HG03439 (cell line): ENCODE data around the gene TRIM28.
A peak's percentile ranks its signal among the peaks of the same experiment; 100 is the strongest.

Source experiments
- ATAC-seq: cut with Tn5 transposase; IDR thresholded peaks from one replicate; pipeline ENCODE4 v1.9.1; 2021; ENCODE audit warnings: mild to moderate bottlenecking, moderate library complexity; ENCODE audit not compliant: unreplicated experiment

TRIM28 gene

DNA sequence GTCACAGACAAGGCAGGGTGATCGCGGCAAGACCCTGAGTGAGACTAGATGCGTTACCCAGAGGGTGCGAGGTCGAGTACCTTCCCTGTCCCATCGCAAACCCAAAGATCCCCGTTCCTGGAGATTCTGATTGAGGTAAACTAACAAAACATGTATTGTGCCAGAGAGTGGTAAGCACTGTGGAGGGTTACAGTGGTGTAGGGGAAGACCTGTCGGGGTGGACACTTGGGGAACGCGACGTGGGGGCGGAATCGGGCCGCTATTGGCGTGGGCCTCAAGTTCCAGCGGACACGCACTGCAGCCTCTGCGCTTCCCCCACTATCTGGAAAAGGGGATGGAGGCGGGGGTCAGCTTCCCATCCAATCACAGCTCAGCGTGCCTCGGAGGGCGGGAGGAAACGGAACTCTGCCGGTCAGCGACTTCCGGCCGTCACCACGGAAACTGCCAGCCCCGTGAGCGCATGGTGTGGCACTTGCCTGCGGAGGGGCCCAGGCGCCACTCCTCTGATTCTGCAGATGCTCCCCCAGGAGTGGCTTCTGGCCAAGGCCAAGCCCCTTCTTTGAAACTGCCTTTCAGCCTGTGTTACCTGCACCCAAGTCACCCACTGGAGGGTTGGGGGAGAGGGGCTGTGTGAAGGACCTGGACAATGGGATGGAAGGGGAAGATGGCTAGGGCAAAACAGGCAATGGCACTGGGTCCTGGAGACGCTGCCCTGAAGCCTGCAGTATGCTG lies 15.6 kb downstream of the TRIM28 start:
- ATAC-seq = no peak

DNA sequence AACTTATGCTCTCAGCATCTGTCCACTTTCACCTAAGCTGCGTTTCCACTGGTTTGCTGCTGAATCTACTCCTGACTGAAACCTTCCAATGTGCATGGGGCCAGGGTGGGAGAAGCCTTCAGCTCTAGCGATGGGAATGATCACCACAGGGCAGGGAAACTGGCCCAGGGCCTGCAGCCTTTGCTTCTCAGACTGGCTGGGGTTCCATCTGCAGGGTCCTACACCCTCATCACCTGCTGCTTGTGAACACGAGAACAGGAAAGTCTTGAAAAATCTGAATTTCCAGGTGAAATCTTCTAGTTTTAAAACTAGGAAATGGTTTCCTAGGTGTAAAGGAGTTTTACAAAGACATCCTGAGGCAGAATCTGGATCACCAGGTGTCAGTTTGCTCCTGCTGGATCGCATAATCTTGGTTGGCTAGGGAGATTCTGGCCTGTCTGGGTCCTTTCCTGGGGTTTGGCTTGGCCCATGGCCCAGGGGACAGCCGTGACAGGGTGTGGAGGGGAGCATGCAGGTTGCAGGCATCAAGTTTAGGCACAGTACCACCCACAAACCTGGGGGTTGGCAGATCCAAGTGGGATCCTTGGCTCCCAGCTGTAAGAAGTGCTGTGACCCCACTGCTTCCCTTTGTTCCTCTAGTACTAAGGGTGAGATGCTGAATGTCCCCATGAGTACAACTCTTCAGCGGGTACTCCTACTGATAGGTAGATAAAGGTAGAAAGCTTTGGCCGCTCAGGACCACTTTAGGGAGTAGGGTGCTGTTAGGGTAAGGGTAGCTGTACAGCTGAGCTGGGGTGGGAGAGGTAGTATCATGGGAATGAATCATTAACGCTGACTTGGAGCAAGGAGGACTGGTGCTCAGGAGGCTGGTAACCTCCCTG lies 16.4 kb downstream of the TRIM28 start:
- ATAC-seq = no peak

DNA sequence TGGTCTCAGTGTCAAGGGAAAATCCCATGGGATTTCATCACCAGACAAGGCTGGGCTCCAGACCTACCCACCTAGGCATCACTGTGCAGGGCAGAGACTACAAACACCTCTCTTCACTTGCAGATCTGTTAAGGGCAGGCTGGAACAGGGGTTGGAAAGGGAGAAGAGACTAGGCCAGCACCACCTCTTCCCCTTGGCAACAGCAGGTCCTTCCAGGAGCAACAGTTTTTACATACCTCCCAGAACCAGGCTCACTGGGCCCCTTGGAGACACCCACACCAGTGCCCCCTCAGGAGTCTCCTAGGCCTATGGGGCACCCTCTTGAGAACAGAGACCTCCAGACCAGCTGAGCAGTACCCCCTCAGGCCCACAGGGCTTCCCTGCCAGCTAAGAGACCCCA lies 17.1 kb downstream of the TRIM28 start:
- ATAC-seq = no peak

DNA sequence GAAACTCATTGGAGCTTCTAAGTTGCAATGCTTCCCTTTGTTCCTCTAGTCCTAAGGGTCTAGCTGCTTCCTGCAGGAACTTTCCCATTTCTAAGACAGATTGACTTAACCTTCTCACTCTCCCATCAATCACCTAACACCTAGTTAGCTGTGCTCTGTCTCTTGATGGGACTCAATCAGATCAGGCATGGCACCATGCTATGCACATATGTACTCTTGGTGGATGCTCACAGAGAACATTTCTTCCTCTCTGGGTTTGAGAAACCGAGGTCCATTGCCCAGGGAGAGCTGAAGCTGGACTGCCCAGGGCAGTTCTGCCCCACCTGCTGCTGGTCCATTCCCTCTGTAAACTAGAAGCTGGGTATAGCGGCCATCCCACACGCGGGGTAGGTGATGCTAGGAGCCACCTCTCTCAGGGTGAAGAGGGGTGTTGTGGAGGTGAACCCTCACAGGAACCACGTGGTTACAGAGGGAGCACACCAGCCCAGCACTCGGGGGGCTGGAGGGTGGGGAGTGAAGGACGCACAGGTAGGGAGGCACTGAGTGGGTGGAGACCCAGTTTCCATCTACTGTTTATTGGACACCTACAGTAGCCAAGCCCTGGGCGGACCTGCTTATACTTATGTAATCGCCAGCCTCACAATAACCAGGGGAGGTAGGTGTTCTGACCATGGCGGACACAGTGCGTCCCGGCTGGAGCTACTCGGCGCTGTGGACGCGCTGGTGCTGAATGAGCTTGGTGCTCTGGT lies 17.7 kb downstream of the TRIM28 start:
- ATAC-seq = no peak

DNA sequence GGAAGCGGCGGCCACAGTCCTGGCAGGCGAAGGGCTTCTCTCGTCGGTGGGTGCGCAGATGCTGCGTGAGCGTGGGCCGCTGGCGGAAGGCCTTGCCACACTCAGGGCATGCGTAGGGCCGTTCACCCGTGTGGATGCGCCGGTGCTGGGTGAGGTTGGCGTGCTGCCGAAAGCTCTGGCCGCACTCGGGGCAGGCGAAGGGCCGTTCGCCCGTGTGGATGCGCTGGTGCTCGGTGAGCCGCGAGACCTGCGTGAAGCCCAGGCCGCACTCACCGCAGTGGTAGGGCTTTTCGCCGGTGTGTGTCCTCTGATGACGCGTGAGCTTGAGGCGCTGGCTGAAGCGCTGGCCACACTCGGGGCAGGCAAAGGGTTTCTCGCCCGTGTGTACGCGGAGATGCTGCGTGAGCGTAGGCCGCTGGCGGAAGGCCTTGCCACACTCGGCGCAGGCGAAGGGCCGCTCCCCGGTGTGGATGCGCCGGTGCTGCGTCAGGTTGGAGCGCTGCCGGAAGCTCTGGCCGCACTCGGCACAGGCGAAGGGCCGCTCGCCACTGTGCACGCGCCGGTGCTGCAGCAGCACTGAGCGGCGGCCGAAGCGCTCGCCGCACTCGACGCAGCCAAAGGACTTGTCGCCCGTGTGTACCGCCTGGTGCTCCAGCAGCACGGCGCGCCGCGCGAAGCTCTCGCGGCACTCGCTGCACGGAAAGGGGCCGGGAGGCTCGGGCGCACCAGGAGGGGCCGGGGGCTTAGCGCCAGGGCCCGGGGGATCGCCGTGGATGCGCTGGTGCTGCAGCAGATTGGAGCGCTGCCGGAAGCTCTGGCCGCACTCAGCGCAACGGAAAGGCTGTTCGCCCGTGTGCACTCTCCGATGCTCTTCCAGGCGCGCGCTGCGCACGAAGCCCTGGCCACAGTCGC lies 18.5 kb downstream of the TRIM28 start:
- ATAC-seq = no peak

DNA sequence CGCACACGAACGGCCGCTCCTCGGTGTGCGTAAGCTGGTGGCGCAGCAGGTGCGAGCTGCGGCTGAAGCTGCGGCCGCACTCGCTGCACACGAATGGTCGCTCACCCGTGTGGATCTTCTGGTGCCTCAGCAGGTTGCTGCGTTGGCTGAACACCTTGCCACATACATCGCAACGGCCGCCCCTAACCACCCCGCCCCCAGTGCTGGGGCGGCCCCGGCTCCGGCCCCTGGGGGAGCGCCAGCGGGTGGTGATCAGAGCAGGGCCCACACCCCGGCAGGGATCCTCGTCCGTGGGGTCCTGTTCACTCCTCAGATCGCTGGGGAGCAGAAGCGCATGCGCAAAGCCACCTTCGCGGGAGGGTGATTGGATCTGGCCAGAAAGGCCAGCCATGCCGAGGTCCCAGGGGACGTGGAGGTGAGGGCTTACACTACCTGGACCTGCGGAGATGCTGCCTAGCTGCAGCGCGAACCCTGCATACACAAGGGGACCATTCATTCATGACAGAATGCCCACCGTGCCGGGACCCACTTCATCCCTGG lies 19.2 kb downstream of the TRIM28 start:
- no peak for ATAC-seq

DNA sequence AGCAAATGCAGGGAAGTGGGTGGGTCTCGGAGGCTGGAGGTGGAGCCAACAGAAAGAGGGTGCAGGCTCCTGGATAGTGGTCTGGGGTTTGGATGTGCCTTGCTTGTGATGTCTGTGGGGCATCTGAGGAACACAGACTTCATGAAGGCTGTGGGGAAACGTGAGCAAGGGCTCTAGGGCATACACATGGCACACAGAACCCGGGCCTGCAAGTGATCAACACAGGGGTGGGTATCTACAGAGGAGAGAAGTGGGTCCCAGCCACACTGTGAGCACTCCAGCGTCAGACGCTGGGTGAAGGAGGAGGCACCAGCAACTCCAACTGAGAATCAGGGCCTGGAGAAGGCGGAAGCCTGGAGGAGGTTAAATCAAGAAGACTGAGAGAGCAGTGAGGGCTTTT lies 20.0 kb downstream of the TRIM28 start:
- ATAC-seq = no peak

DNA sequence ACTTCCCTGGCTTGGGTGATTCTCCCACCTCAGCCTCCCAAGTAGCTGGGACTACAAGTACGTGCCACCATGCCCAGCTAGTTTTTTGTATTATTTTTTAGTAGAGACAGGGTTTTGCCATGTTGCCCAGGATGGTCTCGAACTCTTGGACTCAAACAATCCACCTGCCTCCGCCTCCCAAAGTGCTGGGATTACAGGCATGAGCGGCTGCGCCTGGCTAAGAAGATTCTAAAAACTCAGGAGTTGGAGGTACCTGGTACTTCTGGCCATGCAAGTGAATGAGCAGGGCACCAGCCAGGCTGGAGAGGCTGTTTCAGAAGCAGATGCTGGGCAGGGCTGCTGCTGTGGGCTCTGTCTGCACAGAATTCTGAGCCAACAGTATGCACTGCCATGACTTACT lies 23.1 kb downstream of the TRIM28 start:
- no peak for ATAC-seq

DNA sequence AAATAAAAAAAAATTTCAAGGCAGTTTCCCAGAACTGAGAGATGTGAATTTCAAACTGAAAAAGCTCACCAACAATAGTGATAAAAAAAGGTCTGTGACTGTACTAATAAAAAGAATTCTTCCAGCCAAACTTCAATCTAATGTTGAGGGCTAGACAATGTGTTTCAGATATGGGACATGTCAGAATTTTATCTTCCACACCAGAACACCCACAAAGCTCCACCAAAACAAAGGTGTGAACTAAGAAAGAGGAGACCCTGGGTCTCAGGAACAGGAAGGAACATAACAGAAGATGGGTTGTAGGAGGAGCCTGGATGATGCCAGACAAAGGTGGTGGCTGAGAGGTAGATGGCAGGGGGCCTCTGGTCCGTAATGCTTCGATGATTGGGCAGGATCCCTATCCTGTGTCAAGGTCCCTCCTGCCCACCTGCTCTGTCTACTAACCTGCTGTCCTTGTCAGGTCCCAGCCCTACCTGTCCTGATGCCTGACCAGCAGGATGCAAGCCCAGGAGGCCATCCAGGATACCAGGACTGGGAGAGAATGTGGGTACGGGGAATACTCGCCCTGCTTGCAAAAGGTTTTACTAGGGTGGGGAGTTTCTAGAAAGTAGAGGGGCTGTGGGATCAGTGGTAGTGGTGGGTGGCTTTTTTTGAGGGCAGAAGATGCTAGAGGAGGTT lies 24.7 kb downstream of the TRIM28 start:
- ATAC-seq = no peak

DNA sequence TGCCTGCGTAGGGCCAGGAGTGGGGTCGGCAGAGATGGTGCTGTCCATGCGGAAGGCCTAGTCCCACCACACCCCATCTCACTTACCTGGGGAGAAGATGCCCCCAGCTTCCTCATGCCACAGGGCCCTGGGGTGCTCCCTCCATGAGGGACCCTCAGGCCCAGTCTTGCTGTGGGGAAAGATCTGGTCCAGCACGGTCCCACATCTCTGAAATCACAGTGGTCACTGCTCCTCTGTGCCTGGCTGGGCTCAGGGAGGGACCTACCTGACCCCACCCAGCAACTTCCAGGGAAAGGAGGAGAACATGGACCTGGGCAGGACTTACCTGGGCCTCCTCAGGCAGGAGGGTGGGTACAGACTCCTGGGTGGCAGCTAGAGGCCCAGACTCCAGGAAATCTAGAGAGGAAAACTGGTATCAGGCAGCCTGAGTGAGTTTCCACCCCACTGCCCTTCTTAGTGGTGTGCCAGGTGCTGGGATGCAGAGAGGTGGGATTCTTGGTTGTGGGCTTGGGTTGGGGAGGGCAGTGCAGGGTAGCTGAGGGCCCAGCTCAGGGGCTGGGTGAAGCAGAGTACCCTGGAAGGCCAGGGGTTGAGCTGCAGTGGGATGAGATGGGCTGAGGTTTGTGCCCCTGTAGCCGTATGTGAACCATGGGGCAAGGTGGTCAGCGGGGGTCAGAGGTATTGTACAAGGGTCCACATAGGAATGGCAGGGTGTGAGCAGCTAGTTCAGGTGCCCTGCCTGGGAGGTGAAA lies 25.5 kb downstream of the TRIM28 start:
- ATAC-seq = no peak

DNA sequence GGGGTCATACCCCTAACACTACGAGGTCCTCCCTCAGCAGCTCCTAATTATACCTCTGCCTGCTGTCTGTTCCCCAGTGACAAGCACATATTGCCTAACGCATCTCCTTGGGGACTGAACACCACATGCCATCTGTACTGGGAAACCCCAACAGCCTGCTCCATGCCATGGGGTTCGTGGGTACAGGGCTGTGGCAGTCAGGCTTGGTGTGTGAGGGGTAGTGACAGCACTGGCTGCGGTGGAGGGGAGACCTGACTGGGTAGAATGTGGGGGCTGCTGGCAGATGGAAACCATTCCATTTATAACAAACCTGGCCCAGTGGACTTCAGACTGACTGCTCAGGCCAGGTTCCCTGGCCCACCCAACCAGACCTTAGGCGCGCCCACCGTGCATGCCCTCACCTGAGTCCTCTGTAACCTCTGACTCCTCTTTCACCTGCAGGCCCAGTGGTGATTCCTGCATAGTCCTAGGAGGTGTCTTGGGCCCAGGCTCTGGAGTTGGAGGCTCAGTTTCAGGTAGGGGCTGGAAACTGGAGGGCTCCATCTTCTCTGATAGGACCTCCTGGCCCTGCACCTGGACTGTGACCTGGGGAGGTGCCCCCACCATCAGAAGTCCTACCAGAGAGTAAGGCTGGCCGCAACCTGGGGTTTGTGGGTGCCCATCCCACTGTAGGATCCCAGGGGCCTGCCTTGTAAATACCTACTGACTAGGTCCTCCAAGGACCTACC lies 26.2 kb downstream of the TRIM28 start:
- no peak for ATAC-seq

DNA sequence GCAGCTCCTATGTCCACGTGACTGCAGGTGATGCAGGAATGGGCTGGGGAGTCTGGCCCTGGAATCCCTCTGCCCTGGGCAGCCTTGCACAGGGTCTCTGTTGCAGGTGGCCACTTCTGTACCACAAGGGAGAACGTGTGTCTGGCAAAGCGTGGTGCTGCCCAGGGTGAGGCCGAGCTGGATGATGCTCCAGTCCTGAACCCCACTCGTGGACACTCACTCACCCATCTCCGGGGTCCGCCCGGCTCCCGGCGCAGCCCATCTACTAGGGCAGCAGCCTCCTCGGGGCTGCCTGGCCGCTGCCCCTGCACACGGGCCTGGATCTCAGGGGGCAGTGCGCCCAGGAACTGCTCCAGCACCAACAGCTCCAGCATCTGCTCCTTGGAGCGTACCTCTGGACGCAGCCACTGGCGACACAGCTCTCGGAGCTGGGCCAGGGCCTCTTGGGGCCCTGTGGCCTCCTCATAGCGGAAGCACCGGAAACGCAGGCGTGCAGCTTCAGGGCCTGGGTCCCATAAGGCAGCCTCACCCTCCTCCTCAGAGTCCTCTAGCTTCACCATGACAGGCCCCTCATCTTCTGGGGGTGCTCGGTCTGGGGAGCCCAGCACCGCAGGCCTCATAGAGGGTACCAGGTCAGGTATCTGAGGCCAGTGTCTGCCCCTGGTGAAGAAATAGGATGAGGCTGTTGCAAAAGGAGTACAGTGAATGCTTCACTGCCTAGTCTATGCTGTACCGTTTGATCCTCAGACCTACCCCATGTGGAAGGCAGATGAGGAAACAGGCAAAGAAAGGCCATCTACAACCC lies 27.1 kb downstream of the TRIM28 start:
- ATAC-seq = no peak

DNA sequence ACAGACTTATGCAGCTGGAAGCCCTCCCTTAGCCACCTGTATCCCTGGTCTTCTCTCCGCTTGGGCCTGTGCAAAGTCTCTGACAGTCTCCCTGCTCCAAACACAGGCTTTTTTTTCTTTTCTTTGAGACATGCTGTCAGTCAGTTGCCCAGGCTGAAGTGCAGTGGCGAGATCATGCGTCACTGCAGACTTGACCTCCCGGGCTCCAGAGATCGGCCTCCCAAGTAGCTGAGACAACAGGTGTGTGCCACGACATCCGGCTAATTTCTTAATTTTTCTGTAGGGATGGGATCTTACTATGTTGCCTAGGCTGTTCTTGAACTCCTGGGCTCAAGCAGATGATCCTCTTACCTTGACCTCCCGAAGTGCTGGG lies 27.7 kb downstream of the TRIM28 start:
- no peak for ATAC-seq

DNA sequence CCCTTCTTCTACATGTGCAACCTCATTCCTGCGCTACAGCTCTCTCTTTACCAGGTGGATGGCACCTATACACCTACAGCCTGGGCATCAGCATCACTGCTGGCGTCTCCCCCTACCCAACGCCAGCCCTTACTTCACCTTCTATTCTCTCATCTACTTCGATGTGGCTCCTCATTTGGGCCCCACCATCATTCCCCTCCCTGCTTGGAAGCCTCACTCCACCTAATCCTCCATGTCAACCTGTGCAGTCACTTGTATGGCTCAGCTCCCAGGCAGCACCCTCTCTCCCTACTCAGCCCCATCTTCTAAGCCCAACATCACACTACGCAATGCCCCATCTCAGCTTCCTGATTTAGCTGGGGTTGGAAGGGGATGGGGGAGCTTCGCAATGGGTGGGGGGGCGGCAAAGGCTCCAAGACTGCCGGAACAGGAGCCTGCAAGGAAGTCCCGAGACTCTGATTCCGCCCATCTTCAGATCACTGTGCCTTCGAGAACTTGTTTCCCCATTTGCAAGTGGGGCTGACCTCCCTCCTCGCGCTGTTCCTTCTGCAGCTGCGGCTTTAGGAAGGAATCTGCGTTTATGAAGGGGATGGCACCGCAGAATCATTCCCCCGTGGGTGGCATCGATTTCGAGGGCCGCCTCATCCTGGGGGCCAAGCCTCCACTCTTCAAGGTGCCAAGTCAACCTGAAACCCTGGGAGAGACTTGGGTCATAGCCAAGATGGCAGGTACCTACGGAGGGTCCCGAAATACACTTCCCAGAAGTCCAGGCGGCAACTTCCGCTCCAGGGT lies 28.4 kb downstream of the TRIM28 start:
- no peak for ATAC-seq

DNA sequence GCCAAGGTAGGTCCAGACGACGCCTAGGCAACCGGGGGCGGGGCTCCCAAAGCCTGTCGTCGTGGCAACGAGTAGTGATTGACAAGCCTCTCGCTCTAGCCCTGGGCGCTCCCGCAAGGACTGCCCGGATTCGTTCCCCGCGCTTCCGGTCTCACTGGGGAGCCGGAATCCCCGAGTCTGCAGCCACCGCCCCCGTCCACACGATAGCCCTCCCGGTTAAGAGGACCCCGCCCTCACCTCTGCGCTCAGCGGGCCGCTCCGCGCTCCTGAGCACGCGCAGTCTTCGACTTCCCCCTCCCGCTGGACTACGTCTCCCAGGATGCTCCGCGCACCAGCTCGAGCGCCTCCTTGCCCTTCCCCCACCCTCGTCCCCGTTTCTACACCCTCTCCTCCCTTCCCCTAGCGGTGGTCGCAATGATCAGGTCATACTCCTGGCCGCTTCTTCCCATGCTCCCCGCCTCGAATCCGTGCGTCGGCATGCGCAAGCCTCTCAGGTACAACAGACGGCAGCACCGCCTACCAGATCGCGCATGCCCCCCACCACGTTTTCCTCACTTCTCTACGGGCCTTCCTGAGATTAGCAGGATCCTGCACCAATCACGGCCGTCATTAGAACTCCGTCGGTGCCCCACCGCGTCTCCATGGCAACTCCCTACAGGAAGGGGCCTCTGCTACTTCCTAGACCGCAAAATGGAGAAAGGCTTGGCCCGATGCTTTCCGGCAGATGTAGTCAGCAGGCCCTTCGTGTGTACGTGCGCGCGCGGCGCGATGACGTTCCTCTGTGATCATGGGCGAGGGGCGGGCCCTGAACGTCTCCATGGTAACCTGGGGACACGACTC lies 29.2 kb downstream of the TRIM28 start, which contains the start of gene MZF1:
Gene MZF1, minus strand, starts transcription at position 518 of the 840 bp plus-strand sequence. CDS start 1,946 bp downstream, outside the sequence.
- ATAC-seq = peak; percentile 55
